ENCODE measurements around the gene TENM4.

DNA sequence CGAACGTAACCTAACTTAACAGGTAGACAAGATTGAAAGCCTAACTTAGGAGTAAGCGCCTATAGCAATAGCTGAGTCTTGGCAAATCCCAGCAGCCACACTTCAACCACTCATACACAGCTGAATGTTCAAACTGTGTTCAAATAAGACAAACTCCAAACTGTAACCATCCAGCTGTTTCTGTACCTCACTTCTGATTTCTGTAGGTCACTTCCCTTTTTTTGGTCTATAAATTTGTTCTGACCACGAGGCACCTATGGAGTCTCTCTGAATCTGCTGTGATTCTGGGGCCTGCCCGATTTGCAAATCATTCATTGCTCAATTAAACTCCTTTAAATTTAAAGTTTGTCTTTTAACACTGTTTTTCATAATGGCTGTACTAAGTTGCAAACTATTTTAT lies 8.2 kb upstream of the TENM4 start:
- no peak for TF ChIP-seq TAF1 (IDR thresholded peaks at IDR 0.05; ENCODE audit: borderline replicate concordance, insufficient read depth, low read length)
- TF ChIP-seq SIN3A (IDR thresholded peaks at IDR 0.05; ENCODE audit: borderline replicate concordance, insufficient read depth, low read length) = no peak
- TF ChIP-seq POLR2AphosphoS5 (IDR thresholded peaks at IDR 0.05; ENCODE audit: low read depth, low read length) = no peak
- TF ChIP-seq, protein P1, sequence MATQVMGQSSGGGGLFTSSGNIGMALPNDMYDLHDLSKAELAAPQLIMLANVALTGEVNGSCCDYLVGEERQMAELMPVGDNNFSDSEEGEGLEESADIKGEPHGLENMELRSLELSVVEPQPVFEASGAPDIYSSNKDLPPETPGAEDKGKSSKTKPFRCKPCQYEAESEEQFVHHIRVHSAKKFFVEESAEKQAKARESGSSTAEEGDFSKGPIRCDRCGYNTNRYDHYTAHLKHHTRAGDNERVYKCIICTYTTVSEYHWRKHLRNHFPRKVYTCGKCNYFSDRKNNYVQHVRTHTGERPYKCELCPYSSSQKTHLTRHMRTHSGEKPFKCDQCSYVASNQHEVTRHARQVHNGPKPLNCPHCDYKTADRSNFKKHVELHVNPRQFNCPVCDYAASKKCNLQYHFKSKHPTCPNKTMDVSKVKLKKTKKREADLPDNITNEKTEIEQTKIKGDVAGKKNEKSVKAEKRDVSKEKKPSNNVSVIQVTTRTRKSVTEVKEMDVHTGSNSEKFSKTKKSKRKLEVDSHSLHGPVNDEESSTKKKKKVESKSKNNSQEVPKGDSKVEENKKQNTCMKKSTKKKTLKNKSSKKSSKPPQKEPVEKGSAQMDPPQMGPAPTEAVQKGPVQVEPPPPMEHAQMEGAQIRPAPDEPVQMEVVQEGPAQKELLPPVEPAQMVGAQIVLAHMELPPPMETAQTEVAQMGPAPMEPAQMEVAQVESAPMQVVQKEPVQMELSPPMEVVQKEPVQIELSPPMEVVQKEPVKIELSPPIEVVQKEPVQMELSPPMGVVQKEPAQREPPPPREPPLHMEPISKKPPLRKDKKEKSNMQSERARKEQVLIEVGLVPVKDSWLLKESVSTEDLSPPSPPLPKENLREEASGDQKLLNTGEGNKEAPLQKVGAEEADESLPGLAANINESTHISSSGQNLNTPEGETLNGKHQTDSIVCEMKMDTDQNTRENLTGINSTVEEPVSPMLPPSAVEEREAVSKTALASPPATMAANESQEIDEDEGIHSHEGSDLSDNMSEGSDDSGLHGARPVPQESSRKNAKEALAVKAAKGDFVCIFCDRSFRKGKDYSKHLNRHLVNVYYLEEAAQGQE (IDR thresholded peaks at IDR 0.05; ENCODE audit: insufficient read depth in 1 of 2, low read depth in 2 of 2, low read length in 2 of 2) = no peak
